Measurements from ENCODE around the gene WSCD1. TPM values are rescaled to one million over a fixed set of nuclear protein-coding genes. Genes with fewer than 3 reads are reported as not detected.

The WSCD1 gene
- total RNA-seq, 1 experiment from 2014 or later, result 57.0 TPM

DNA sequence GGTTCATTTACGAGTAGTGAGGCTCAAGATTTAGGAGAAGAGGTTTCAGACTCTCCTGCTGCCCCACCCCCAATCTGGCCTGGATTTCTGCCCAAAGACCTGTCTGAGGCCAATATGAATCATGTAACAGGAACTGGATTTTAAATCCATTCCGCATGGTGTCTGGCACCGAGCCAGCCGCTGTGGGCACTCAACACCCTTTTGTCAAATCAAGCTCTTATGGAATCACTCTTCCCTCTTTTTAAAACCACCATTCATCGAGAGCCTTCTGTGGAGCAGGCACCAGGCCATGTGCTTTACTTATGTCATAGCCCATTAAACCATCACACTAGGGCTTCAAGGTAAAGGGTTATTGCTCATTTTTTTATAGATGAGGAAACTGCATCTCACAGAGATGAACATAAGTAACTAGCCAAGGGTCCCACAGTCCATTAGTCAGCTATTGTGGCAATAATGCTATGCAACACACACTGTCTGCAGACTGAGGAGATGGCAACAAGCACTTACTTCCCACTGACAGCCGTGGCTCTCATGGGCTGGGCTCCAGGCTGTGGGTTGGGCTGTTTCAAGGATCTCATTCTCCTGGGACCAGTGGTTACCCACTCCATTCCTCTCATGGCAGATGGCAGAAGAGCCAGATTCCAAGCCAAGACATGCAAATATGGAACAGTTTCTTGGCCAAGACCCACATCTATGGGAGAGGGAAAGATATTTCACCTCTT is 93.6 kb downstream of the WSCD1 start:
- Histone ChIP-seq H3K4me3 (ENCODE audit: low read length) (no peak overlapping the region), H3K4me2 (ENCODE audit: low read length) (peak overlapping the region; percentile 6; the same call in 1 of the 2 replicates), H3K36me3 (ENCODE audit: low read depth, low read length) (no peaks in the 10 kb centered on the region), H4K20me1 (ENCODE audit: low read length) (no peaks in the 10 kb centered on the region), H2AFZ (ENCODE audit: low read length) (no peak overlapping the region), H3K9ac (ENCODE audit: low read length) (no peak overlapping the region), H3F3A (ENCODE audit: low read length, unreplicated experiment) (no peaks in the 10 kb centered on the region), H3K9me2 (replicated peaks; ENCODE audit: low read length) (no peaks in the 10 kb centered on the region), H3K27ac (ENCODE audit: low read length) (peak overlapping the region; percentile 48), H3K4me1 (ENCODE audit: insufficient read depth, low read length) (peaks cover 16% of the 10 kb centered on the region), H3K9me3 (ENCODE audit: low read length) (no peaks in the 10 kb centered on the region), H3K79me2 (ENCODE audit: low read length) (no peaks in the 10 kb centered on the region), H3K27me3 (ENCODE audit: low read length) (no peaks in the 10 kb centered on the region)
- ATAC-seq (peak; percentile 55), DNase-seq (peak; percentile 88)
- ChIA-PET POLR2A (ENCODE audit: unreplicated experiment) (interaction anchor here (0.7 kb wide), 1 partner anchor 33 kb away, joined by 6 read pairs; no protein-coding TSS in a partner anchor), CTCF (no interaction called here)
- TF ChIP-seq, protein P1, sequence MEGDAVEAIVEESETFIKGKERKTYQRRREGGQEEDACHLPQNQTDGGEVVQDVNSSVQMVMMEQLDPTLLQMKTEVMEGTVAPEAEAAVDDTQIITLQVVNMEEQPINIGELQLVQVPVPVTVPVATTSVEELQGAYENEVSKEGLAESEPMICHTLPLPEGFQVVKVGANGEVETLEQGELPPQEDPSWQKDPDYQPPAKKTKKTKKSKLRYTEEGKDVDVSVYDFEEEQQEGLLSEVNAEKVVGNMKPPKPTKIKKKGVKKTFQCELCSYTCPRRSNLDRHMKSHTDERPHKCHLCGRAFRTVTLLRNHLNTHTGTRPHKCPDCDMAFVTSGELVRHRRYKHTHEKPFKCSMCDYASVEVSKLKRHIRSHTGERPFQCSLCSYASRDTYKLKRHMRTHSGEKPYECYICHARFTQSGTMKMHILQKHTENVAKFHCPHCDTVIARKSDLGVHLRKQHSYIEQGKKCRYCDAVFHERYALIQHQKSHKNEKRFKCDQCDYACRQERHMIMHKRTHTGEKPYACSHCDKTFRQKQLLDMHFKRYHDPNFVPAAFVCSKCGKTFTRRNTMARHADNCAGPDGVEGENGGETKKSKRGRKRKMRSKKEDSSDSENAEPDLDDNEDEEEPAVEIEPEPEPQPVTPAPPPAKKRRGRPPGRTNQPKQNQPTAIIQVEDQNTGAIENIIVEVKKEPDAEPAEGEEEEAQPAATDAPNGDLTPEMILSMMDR (conservative IDR thresholded peaks at IDR 0.05; ENCODE audit: low read depth, low read length), result no peak
- TF ChIP-seq EZH2phosphoT487 (IDR thresholded peaks at IDR 0.05; ENCODE audit: borderline replicate concordance, low read length) (no peak), EZH2 (IDR thresholded peaks at IDR 0.05; ENCODE audit: low read length, unreplicated experiment) (no peak)
- no TSS peak for BruUV-seq (replicated peaks)
- intact Hi-C loops (cut with micrococcal nuclease), result no loop called here

DNA sequence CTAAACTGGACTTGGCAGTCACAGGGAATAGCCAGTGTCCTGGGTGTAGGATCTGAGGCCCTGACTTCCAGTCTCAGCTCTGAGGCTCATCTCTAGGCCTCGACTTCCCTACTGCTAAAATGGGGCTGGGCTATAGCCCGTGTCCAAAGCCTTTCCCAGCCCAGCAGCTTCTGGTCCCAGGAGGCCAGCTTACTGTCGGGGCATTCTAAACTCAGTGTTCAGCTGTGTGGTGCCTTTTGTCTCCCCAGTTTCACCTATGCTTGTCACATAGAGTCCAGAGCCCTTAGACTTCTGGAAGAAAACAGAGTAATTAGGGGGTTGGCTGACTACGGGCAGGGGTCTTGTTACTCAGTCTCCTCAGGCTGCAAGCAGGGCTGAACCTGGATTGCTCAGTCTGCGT is 94.8 kb downstream of the WSCD1 start:
- H3K4me3 ChIP-seq (ENCODE audit: low read length), result no peak overlapping the region
- no peaks in the 10 kb centered on the region for H3K9me2 ChIP-seq (replicated peaks; ENCODE audit: low read length)
- H3K4me2 ChIP-seq (ENCODE audit: low read length), result no peak overlapping the region
- no peaks in the 10 kb centered on the region for H3K36me3 ChIP-seq (ENCODE audit: low read depth, low read length)
- no peak overlapping the region for H2AFZ ChIP-seq (ENCODE audit: low read length)
- H3K79me2 ChIP-seq (ENCODE audit: low read length), result no peaks in the 10 kb centered on the region
- TF ChIP-seq, protein P1 (conservative IDR thresholded peaks at IDR 0.05; ENCODE audit: low read depth, low read length), result no peak
- intact Hi-C loops (cut with micrococcal nuclease), result no loop called here
- ATAC-seq (no peak), DNase-seq (no peak)
- no peaks in the 10 kb centered on the region for H3K27me3 ChIP-seq (ENCODE audit: low read length)
- H3K4me1 ChIP-seq (ENCODE audit: insufficient read depth, low read length), result peaks cover 16% of the 10 kb centered on the region
- ChIA-PET CTCF (no interaction called here), POLR2A (ENCODE audit: unreplicated experiment) (no interaction called here)
- H3K9me3 ChIP-seq (ENCODE audit: low read length), result no peaks in the 10 kb centered on the region
- no peaks in the 10 kb centered on the region for H4K20me1 ChIP-seq (ENCODE audit: low read length)
- no peak overlapping the region for H3K27ac ChIP-seq (ENCODE audit: low read length)
- no peaks in the 10 kb centered on the region for H3F3A ChIP-seq (ENCODE audit: low read length, unreplicated experiment)
- no TSS peak for BruUV-seq (replicated peaks)
- no peak overlapping the region for H3K9ac ChIP-seq (ENCODE audit: low read length)

DNA sequence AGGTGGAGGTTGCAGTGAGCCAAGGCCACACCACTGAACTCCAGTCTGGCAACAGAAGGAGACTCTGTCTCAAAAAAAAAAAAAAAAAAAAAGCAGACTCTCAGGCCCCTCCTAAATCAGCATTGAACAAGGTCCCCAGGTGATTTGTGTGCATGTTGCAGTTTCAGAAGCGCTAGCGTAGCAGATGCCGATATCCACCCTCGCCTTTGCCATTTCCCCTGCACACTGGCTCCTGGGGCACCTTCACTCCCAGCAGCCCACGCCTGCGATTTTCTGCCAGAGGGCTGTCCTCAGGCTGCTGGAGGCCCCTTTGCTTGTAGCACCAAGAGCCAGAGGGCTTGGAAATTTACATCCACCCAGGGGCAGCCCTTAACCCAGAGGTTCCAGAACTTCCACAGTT is 95.6 kb downstream of the WSCD1 start:
- no peaks in the 10 kb centered on the region for H3K9me2 ChIP-seq (replicated peaks; ENCODE audit: low read length)
- no peak overlapping the region for H3K4me3 ChIP-seq (ENCODE audit: low read length)
- H4K20me1 ChIP-seq (ENCODE audit: low read length), result no peaks in the 10 kb centered on the region
- H3F3A ChIP-seq (ENCODE audit: low read length, unreplicated experiment), result no peaks in the 10 kb centered on the region
- TF ChIP-seq EZH2phosphoT487 (IDR thresholded peaks at IDR 0.05; ENCODE audit: borderline replicate concordance, low read length) (no peak), EZH2 (IDR thresholded peaks at IDR 0.05; ENCODE audit: low read length, unreplicated experiment) (no peak)
- TF ChIP-seq, protein P1 (conservative IDR thresholded peaks at IDR 0.05; ENCODE audit: low read depth, low read length), result no peak
- ATAC-seq, result no peak
- H3K79me2 ChIP-seq (ENCODE audit: low read length), result no peaks in the 10 kb centered on the region
- H3K4me2 ChIP-seq (ENCODE audit: low read length), result no peak overlapping the region
- no peak overlapping the region for H3K27ac ChIP-seq (ENCODE audit: low read length)
- H3K36me3 ChIP-seq (ENCODE audit: low read depth, low read length), result no peaks in the 10 kb centered on the region
- H2AFZ ChIP-seq (ENCODE audit: low read length), result no peak overlapping the region
- H3K27me3 ChIP-seq (ENCODE audit: low read length), result no peaks in the 10 kb centered on the region
- intact Hi-C loops (cut with micrococcal nuclease), result no loop called here
- H3K9me3 ChIP-seq (ENCODE audit: low read length), result no peaks in the 10 kb centered on the region
- H3K4me1 ChIP-seq (ENCODE audit: insufficient read depth, low read length), result peaks cover 16% of the 10 kb centered on the region
- DNase-seq, result no peak
- CTCF ChIA-PET, result no interaction called here
- POLR2A ChIA-PET (ENCODE audit: unreplicated experiment), result no interaction called here
- no peak overlapping the region for H3K9ac ChIP-seq (ENCODE audit: low read length)
- no TSS peak for BruUV-seq (replicated peaks)
